ENCODE results near the gene MAN1C1.
"Not testable (repeated sequence)": the region's sequence is repeated elsewhere in the genome, so short reads cannot be mapped to it uniquely, and the experiment has no call there.

Gene MAN1C1

GRCh38 chr1:25657883-25658760 is 41.5 kb downstream of the MAN1C1 start:
- DNase-seq, result no peak

- peak; percentile 13 for DNase-seq
Measured at GRCh38 chr1:25658791-25659431, 42.3 kb downstream of the MAN1C1 start.

GRCh38 chr1:25661043-25661815 is 44.6 kb downstream of the MAN1C1 start:
- DNase-seq, result no peak

DNA sequence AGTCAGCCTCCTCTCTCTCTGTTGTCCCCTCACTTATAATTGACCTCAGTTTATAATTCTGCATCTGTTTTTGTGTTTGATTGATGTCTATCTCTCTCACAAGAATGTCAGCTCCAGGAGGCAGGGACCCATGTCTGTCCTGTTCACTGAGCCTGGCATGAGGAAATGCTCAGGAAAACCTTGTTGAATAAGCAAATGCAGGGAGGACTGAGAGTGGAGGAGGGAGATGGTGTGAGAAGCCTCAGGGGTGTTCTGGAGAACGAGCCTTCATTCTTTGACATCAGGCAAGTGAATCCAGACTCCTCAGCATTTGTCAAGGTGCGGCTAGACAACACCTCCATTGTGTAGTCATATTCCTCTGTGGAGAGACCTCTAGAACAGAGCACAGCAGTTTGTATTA is 45.5 kb downstream of the MAN1C1 start:
- no peak for DNase-seq

DNA sequence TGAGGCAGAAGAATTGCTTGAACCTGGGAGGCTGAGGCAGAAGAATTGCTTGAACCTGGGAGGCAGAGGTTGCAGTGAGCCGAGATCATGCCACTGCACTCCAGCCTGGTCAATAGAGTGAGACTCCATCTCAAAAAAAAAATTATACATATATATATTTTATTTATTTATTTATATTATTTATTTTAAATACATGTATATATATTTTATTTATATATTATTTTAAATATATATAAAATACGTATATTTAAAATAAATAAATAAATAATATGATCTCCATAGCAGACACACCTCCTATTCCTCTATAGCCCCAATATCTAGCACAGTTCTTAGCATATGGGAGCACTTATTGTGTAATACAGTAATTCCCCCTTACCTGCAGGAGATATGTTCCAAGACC is 46.4 kb downstream of the MAN1C1 start:
- not testable (repeated sequence) for DNase-seq

DNA sequence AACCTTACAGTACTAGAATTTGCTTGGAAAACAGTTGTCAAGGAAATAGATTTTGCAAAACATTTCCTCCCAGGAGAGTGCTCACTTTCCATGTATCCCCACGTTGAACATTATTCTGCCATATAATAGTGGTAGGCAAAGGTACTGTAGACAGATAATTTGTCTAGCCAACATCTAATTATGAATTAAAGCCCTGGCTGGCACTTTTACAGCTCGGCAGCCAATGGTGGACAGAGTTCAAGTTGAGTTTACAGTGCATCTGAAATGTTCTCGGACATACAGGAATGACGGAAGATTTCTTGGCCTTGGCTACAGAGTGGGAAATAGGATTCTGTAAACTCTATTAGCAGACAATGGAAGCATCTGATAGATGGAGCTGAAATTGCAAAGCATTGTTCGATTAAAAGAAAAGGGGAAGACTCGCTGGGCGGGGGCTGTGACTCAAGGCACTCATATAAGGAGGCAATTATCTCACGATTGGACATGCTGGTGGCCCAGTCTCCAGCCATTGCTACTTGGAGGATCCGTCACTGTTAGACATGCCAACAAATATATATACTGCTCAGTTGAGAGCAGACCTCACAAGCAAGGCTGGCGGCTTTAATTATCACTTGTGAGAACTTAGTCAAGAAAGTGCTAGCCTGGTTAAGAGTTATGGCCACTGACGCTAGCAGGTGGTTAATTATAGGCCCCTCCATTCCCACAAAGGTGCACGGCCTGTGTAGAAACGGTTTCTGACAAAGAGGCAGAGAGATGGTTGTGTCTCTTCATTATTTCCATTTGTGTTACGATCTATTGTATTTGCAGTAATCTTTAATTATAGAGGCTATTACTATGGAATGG is 48.0 kb downstream of the MAN1C1 start:
- no peak for DNase-seq

DNA sequence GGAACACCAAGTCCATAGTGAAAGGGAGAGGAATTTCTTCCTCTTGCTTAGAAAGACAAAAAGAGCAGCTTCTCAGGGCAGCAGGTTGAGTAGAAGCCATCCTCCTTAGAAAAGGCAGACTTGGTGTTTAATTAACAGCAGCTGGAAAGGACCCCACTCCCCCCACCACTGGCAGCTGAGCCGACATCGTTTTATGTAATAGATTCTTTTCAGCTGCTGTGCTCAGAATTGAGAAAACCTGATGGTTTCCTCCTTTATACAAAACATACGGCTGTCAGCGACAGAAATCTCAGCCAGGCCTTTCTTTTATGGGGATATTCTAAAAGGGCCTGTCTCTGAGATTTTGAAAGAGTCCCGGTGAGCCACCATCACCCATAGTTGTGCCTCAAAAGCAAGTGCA is 49.9 kb downstream of the MAN1C1 start:
- DNase-seq, result no peak

DNA sequence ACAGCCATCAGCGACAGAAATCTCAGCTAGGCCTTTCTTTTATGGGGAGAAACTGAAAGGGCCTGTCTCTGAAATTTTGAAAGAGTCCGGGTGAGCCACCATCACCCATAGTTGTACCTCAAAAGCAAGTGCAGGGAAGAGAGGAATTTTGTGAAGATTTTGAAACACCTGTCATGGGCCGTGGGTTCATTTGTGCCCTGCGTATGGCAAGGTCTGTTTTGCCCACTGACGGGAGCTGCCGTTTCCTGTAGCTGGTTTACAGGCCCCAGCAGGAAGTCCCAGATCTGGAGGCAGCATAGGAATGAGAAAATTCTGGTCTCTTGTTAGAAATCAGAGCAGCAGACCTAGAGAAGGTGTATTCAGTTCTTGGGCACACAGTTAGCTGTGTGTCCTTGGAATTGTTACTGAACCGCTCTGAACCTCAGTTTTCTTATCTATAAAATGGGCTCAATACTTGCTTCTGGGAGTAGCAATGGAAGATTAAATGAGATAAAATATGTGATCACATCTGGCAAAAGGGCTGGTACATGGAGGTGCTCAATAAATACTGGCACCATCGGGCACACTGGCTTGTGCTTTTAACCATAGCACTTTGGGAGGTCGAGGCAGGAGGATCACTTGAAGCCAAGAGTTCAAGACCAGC is 52.5 kb downstream of the MAN1C1 start:
- DNase-seq, result no peak

GRCh38 chr1:25669781-25670567 is 53.4 kb downstream of the MAN1C1 start:
- DNase-seq, result no peak

- DNase-seq, result no peak
Measured at GRCh38 chr1:25671929-25672328, 55.3 kb downstream of the MAN1C1 start.

- no peak for DNase-seq
Measured at GRCh38 chr1:25672763-25673409, 56.3 kb downstream of the MAN1C1 start.

DNA sequence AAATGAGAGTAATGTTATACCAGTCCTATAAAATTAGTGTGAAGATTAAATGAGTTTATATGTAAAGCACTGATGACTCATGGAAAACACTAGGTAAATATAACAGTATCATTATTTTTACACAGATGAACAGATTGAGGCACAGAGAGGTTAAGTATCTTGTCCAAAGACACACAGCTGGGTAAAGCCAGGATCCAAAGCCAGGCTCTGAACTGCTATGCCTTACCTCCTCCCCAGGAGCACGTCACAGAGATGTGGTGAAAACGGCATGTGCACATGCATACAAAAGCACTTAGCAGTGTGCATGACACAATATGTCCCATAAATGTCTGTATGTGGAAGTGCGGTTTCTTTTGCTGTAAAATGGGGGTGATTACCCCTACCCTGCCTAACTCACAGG is 56.9 kb downstream of the MAN1C1 start:
- no peak for DNase-seq

DNA sequence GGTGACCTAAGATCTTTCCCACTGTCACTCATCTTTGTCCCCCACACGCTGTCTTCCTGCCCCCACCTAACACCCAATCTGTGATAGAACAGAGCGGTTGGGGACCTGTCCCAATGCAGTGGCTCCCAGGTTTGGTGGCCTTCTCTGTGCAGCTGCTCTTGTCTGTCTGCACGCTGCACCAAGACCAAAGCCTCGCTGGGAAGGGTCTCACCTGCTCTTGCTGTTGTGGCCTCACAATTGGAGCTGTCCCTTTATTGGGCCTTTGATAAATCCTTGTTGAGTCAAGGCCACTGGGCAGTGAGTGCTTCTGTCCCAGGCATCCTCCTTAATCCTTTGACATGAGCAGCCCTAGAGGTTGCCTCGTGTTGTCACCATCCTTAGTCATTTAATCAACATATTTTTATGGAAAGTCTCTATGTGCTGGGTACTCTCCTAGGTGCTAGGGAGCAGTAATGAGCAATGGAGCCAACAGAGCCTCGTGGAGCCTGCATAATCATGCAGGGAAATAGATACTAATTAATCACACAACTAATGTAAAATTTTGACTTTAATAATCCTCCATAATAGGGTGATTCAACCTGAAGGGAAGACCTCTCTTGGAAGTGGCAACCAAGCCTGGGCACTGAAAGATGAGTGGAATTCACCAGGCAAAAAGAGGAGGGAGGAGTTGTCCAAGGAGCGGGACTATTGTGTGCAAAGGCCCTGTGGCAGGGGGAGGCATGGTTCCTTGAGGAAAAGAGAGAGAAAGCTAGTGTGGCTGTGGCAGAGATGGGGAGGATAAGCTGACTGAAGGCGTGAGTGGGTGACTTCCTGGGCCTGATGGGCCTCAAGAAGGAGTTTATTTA is 57.6 kb downstream of the MAN1C1 start:
- no peak for DNase-seq

- DNase-seq, result no peak
Measured at GRCh38 chr1:25674807-25675084, 58.2 kb downstream of the MAN1C1 start.

DNA sequence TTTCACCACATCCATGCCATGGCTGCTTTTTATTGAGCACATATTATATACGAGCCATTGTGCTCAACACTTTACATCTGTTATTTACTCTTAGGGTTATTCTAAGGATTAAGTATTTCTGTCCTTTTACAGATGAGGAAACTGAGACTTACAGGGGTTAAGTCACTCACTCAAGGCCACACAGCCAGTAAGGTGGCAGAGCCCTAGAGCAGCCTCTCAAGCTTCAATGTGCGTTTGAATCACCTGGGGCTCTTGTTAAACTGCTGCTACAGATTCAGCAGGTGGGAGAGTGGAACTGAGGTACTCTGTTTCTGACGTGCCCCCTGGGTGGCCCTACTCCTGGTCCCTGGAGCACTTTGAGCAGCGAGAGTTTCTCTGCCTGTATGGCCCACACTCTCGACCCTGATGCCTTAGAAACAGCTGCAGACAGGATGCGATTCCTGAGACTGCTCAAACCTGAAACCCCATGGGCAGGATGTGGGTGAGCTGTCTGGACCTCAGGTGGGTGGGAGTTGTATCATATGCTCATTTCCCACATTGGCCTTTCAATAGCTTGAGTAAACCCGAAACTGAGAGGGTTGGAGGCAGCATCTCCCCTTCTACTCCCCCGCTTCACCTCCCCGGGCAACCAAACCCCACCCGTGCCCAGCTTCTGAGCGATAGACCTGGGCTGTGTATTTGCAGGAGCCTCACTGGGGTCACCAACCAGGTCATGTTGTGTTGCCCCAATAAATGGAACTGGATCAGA is 59.3 kb downstream of the MAN1C1 start:
- DNase-seq, result no peak

GRCh38 chr1:25676488-25676887 is 59.9 kb downstream of the MAN1C1 start:
- peak; percentile 94 for DNase-seq

DNA sequence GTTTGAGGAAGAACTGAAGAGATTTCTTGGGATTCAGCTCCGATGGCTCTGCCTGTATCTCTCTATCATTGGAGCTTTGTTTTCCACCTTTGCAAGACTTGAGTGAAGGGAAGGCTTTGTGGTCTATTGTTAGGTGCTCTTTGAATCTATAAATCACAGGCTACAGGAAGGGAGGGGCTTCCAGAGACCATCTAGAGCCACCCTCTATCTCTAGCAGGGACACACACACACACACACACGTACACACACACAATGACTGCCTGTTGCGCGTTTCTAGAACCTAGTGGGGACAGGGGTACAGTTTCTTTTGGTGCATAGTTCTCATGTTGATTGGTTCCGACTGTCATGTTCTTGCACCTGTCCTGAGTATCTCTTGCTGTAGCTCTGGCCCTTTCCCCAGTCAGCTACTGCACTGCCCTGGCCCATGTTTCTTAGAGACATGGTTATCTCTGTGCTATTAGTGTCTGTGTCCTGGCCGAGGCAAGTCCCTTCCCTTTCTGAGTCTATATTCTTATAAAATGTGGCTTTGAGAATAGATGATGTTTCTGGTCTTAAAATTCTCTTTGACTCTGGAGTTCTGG is 60.7 kb downstream of the MAN1C1 start:
- no peak for DNase-seq

DNA sequence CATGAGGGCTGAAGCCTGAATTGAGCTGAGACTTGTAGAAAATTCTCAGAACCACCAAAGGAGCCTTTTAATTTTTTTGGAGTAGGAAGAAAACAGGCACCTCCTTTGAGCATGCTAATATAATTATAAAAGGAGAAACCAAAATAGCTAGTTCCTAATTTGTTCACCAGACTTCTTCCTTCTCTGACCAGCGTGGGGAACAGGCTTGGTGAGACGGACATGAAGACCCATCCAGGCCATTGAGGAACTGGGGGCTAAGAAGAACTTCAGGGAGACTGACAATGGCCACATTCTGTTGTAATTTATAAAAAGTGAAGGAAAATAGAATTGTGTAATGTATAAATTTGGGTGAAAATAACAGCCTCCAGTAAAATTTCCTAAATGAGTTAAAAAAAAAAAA is 62.6 kb downstream of the MAN1C1 start:
- DNase-seq, result no peak

- no peak for DNase-seq
Measured at GRCh38 chr1:25680701-25681100, 64.1 kb downstream of the MAN1C1 start.

Data from NCI-H446 treated with DMSO at 0.1 percent for 48 hours (cell line).